HL-60/S4 treated with retinoic acid at 250 ng/mL for 4 days and 3 days (cell line): ENCODE measurements around the gene MTOR.
"Not testable (repeated sequence)": the region's sequence is repeated elsewhere in the genome, so short reads cannot be mapped to it uniquely, and the experiment has no call there.

Experiments used
- in situ Hi-C: fragments of 300-500 bp; cut with MboI; formaldehyde crosslinking; loops from 2 replicates; pipeline ENCODE4 v1.7.0; 2022; ENCODE audit warnings: low sequenced_read_pairs

Gene MTOR

GRCh38 chr1:11068600-11069473 lies 193.5 kb downstream of the MTOR start:
- in situ Hi-C loops, result no loop called here

- in situ Hi-C loops, result no loop called here
These were observed 194.4 kb downstream of the MTOR start for GRCh38 chr1:11067716-11068599.

- in situ Hi-C loops, result no loop called here
These were observed 196.6 kb downstream of the MTOR start for GRCh38 chr1:11065796-11066195.

GRCh38 chr1:11064942-11065341 lies 197.4 kb downstream of the MTOR start:
- in situ Hi-C loops, result no loop called here

GRCh38 chr1:11063937-11064537 lies 198.3 kb downstream of the MTOR start:
- in situ Hi-C loops, result not testable (repeated sequence)

GRCh38 chr1:11062965-11063401 lies 199.4 kb downstream of the MTOR start:
- in situ Hi-C loops, result no loop called here

GRCh38 chr1:11061652-11062365 lies 200.5 kb downstream of the MTOR start:
- in situ Hi-C loops, result no loop called here

- in situ Hi-C loops, result no loop called here
These were observed 202.2 kb downstream of the MTOR start, which contains the start of gene SRM for GRCh38 chr1:11059968-11060830. SRM (minus strand) TSS chr1:11060018; CDS start chr1:11059943, 75 bp downstream.

- in situ Hi-C loops, result no loop called here
These were observed 203.0 kb downstream of the MTOR start for GRCh38 chr1:11059155-11059967.

GRCh38 chr1:11058595-11059154 lies 203.7 kb downstream of the MTOR start:
- in situ Hi-C loops, result no loop called here

GRCh38 chr1:11058026-11058425 lies 204.3 kb downstream of the MTOR start:
- in situ Hi-C loops, result no loop called here

GRCh38 chr1:11057477-11057876 lies 204.9 kb downstream of the MTOR start:
- in situ Hi-C loops, result no loop called here
